ENCODE results near the gene TRAF4. TPM values are rescaled to one million over a fixed set of nuclear protein-coding genes. Genes with fewer than 3 reads are reported as not detected.

Gene TRAF4
- total RNA-seq, 2 experiments from 2014 or later, result 66.0 to 78.4 TPM

- ChIA-PET POLR2A (interaction anchor here (0.9 to 13.0 kb wide), 5 partner anchors 13 to 98 kb away, joined by 3 to 212 read pairs (median 7); partner anchors contain the start of genes FAM222B, NEK8, RPL23A and TLCD1), CTCF (interaction anchor here (0.9 to 17.5 kb wide), 7 partner anchors 10 to 206 kb away, joined by 3 to 736 read pairs (median 4); partner anchors contain the start of genes NEK8, RPL23A and TLCD1)
- Mint-ChIP-seq H3K36me3 (ENCODE audit: low read depth) (peaks cover 29% of the 10 kb centered on the region), H3K4me3 (peak overlapping the region; percentile 90), H3K4me1 (ENCODE audit: low read depth) (peaks cover 47% of the 10 kb centered on the region), H3K27me3 (ENCODE audit: low read depth) (no peaks in the 10 kb centered on the region), H3K9me3 (ENCODE audit: insufficient read depth) (peaks cover 3% of the 10 kb centered on the region), H3K27ac (peak overlapping the region; percentile 95)
- DNase-seq (peak; percentile 79), ATAC-seq (peak; percentile 15)
Measured at GRCh38 chr17:28744104-28744971, 527 bp downstream of the TRAF4 start.

- POLR2A ChIA-PET, result interaction anchor here (0.8 to 13.0 kb wide), 4 partner anchors 19 to 97 kb away, joined by 4 to 212 read pairs (median 6); partner anchors contain the start of genes FAM222B, NEK8, RPL23A and SDF2
- Mint-ChIP-seq H3K4me3 (peak overlapping the region; percentile 90), H3K27me3 (ENCODE audit: low read depth) (no peaks in the 10 kb centered on the region), H3K4me1 (ENCODE audit: low read depth) (peaks cover 47% of the 10 kb centered on the region), H3K36me3 (ENCODE audit: low read depth) (peaks cover 25% of the 10 kb centered on the region), H3K9me3 (ENCODE audit: insufficient read depth) (no peaks in the 10 kb centered on the region), H3K27ac (peak overlapping the region; percentile 95)
- CTCF ChIA-PET, result interaction anchor here (0.9 to 17.5 kb wide), 6 partner anchors 9 to 208 kb away, joined by 3 to 736 read pairs (median 4); partner anchors contain the start of genes NEK8 and TLCD1
- DNase-seq, result peak; percentile 57
- ATAC-seq, result peak; percentile 17
Measured at GRCh38 chr17:28744972-28745785, 1.4 kb downstream of the TRAF4 start.

- H3K4me1 Mint-ChIP-seq (ENCODE audit: low read depth), result peaks cover 52% of the 10 kb centered on the region
- H3K4me3 Mint-ChIP-seq, result peak overlapping the region; percentile 90
- no peaks in the 10 kb centered on the region for H3K27me3 Mint-ChIP-seq (ENCODE audit: low read depth)
- POLR2A ChIA-PET, result interaction anchor here (0.8 to 13.0 kb wide), 3 partner anchors 20 to 84 kb away, joined by 4 to 212 read pairs (median 7); partner anchors contain the start of genes NEK8, RPL23A, SDF2 and SUPT6H
- peak overlapping the region; percentile 95 for H3K27ac Mint-ChIP-seq
- H3K9me3 Mint-ChIP-seq (ENCODE audit: insufficient read depth), result no peaks in the 10 kb centered on the region
- DNase-seq (no peak), ATAC-seq (no peak)
- CTCF ChIA-PET, result interaction anchor here (0.9 to 17.5 kb wide), 4 partner anchors 17 to 208 kb away, joined by 3 to 736 read pairs (median 68); partner anchors contain the start of genes NEK8 and TLCD1
- H3K36me3 Mint-ChIP-seq (ENCODE audit: low read depth), result peaks cover 25% of the 10 kb centered on the region
Measured at GRCh38 chr17:28745786-28746411, 2.1 kb downstream of the TRAF4 start.

- no peak for ATAC-seq
- H3K27ac Mint-ChIP-seq, result peak overlapping the region; percentile 95
- H3K4me3 Mint-ChIP-seq, result peak overlapping the region; percentile 90
- H3K27me3 Mint-ChIP-seq (ENCODE audit: low read depth), result no peaks in the 10 kb centered on the region
- DNase-seq, result no peak
- peaks cover 45% of the 10 kb centered on the region for H3K4me1 Mint-ChIP-seq (ENCODE audit: low read depth)
- ChIA-PET CTCF (interaction anchor here (11.1 to 17.5 kb wide), 2 partner anchors 16 to 19 kb away, joined by 133 to 736 read pairs; partner anchors contain the start of genes NEK8 and TLCD1), POLR2A (interaction anchor here (1.2 to 13.0 kb wide), 3 partner anchors 20 to 35 kb away, joined by 4 to 212 read pairs (median 7); partner anchors contain the start of genes NEK8, PROCA1, RPL23A and TLCD1)
- no peaks in the 10 kb centered on the region for H3K9me3 Mint-ChIP-seq (ENCODE audit: insufficient read depth)
- H3K36me3 Mint-ChIP-seq (ENCODE audit: low read depth), result peaks cover 23% of the 10 kb centered on the region
Measured at GRCh38 chr17:28746611-28747050, 2.8 kb downstream of the TRAF4 start.

- Mint-ChIP-seq H3K4me3 (no peak overlapping the region), H3K27ac (no peak overlapping the region), H3K27me3 (ENCODE audit: low read depth) (no peaks in the 10 kb centered on the region), H3K36me3 (ENCODE audit: low read depth) (peaks cover 23% of the 10 kb centered on the region), H3K4me1 (ENCODE audit: low read depth) (peaks cover 40% of the 10 kb centered on the region), H3K9me3 (ENCODE audit: insufficient read depth) (no peaks in the 10 kb centered on the region)
- ChIA-PET CTCF (interaction anchor here (1.3 to 17.5 kb wide), 3 partner anchors 16 to 207 kb away, joined by 3 to 736 read pairs (median 133); partner anchors contain the start of genes NEK8 and TLCD1), POLR2A (interaction anchor here (0.7 to 13.0 kb wide), 4 partner anchors 21 to 148 kb away, joined by 3 to 212 read pairs (median 6); partner anchors contain the start of genes NEK8, PROCA1, RPL23A and TLCD1)
- ATAC-seq, result no peak
- no peak for DNase-seq
Measured at GRCh38 chr17:28747051-28747691, 3.4 kb downstream of the TRAF4 start.

- ATAC-seq, result no peak
- Mint-ChIP-seq H3K4me3 (no peak overlapping the region), H3K9me3 (ENCODE audit: insufficient read depth) (no peaks in the 10 kb centered on the region), H3K4me1 (ENCODE audit: low read depth) (peaks cover 38% of the 10 kb centered on the region), H3K27me3 (ENCODE audit: low read depth) (no peaks in the 10 kb centered on the region), H3K36me3 (ENCODE audit: low read depth) (peaks cover 27% of the 10 kb centered on the region), H3K27ac (peak overlapping the region; percentile 65)
- POLR2A ChIA-PET, result interaction anchor here (0.7 to 13.0 kb wide), 3 partner anchors 22 to 149 kb away, joined by 3 to 212 read pairs (median 4); partner anchors contain the start of genes NEK8, PROCA1 and TLCD1
- CTCF ChIA-PET, result interaction anchor here (1.0 to 17.5 kb wide), 5 partner anchors 15 to 206 kb away, joined by 3 to 736 read pairs (median 46); partner anchors contain the start of genes NEK8, RPL23A and TLCD1
- DNase-seq, result no peak
Measured at GRCh38 chr17:28747801-28748750, 4.3 kb downstream of the TRAF4 start.

- Mint-ChIP-seq H3K27me3 (ENCODE audit: low read depth) (no peaks in the 10 kb centered on the region), H3K4me1 (ENCODE audit: low read depth) (peaks cover 36% of the 10 kb centered on the region), H3K4me3 (no peak overlapping the region), H3K36me3 (ENCODE audit: low read depth) (peaks cover 27% of the 10 kb centered on the region), H3K27ac (peak overlapping the region; percentile 65), H3K9me3 (ENCODE audit: insufficient read depth) (no peaks in the 10 kb centered on the region)
- POLR2A ChIA-PET, result interaction anchor here (13.0 kb wide), 1 partner anchor 23 kb away, joined by 212 read pairs; the partner anchor contains the start of genes NEK8 and TLCD1
- CTCF ChIA-PET, result interaction anchor here (0.8 to 17.5 kb wide), 16 partner anchors 8 to 205 kb away, joined by 3 to 736 read pairs (median 5); partner anchors contain the start of genes NEK8, PROCA1, RPL23A and TLCD1
- no peak for ATAC-seq
- no peak for DNase-seq
Measured at GRCh38 chr17:28748852-28749515, 5.2 kb downstream of the TRAF4 start.

- Mint-ChIP-seq H3K36me3 (ENCODE audit: low read depth) (peaks cover 30% of the 10 kb centered on the region), H3K4me3 (no peak overlapping the region), H3K27me3 (ENCODE audit: low read depth) (no peaks in the 10 kb centered on the region), H3K9me3 (ENCODE audit: insufficient read depth) (no peaks in the 10 kb centered on the region), H3K27ac (peak overlapping the region; percentile 16), H3K4me1 (ENCODE audit: low read depth) (peaks cover 36% of the 10 kb centered on the region)
- no peak for ATAC-seq
- ChIA-PET CTCF (interaction anchor here (0.6 to 17.5 kb wide), 38 partner anchors 9 to 204 kb away, joined by 3 to 736 read pairs (median 4); partner anchors contain the start of genes BLTP2, FAM222B, NEK8 and PROCA1), POLR2A (interaction anchor here (13.0 kb wide), 1 partner anchor 23 kb away, joined by 212 read pairs; the partner anchor contains the start of genes NEK8 and TLCD1)
- DNase-seq, result no peak
Measured at GRCh38 chr17:28749516-28750177, 5.8 kb downstream of the TRAF4 start.
